PC-9 (cell line): ENCODE measurements around the gene TRMT1.

Experiments
- CTCF ChIP-seq: fragments of 200-600 bp; sonication (generic); conservative IDR thresholded peaks from 2 replicates; pipeline ENCODE4 v1.6.1; 2017; ENCODE audit warnings: mixed run types, antibody characterized with exemption, mild to moderate bottlenecking, moderate library complexity
- EZH2 ChIP-seq: fragments of 200-600 bp; sonication (generic); IDR thresholded peaks from 2 replicates; pipeline ENCODE4 v1.8.0; 2017; ENCODE audit warnings: antibody characterized with exemption, low read depth

- TF ChIP-seq CTCF (no peak), EZH2 (no peak)
These were observed 12.8 kb upstream of the TRMT1 start for GRCh38 chr19:13129384-13129783.
